ENCODE results near the gene ZNF557.
"Not testable (repeated sequence)": the region's sequence is repeated elsewhere in the genome, so short reads cannot be mapped to it uniquely, and the experiment has no call there.

GRCh38 chr19:7052896-7053295 is 16.6 kb upstream of the ZNF557 start:
- TF ChIP-seq EP300, CTCF, POLR2AphosphoS5, POLR2A (IDR thresholded peaks at IDR 0.05): not testable (repeated sequence)

All from stomach (tissue), 4 donors.